HG02642 (cell line): ENCODE data around the gene GET4.

Experiments used
- ATAC-seq: cut with Tn5 transposase; IDR thresholded peaks from one replicate; pipeline ENCODE4 v1.9.1; 2021; ENCODE audit warnings: mild to moderate bottlenecking; ENCODE audit not compliant: unreplicated experiment, poor library complexity

GET4 gene

DNA sequence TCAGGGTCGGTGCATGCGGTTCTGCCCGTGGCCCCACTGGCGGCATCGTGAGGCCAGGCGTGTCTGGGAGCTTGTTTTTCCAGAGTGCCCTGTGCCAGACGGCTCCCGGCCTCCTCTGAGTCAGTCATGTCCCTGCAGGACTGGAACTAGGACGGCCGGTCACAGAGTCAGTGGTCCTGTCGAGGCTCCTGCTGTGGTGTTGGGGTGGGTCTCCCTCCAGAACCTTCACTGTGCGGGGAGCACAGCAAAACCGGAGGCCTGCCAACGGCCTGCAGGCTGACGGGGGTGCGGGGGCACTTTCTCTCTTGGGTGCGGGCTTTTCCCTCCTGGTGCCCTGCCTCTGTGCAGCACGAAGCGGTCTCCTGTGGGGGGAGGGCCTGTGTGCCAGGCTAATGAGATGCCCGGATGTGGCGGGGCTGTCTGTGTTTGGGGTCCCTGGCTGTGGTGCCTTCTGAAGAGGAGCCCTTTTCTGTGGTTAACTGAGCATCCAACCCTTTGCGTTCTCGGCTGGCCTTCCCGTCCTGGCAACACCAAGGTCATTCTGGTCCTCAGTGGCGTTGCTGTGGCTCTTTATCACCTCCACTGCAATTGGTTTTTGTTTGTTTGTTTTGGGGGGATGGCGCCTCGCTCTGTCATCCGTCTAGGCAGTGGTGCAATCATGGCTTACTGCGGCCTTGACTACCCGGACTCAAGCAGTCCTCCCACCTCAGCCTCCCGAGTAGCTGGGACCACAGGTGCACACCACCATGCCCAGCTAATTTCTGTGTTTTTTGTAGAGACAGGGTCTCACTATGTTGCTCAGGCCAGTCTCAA is 8.0 kb downstream of the GET4 start:
- ATAC-seq = no peak

DNA sequence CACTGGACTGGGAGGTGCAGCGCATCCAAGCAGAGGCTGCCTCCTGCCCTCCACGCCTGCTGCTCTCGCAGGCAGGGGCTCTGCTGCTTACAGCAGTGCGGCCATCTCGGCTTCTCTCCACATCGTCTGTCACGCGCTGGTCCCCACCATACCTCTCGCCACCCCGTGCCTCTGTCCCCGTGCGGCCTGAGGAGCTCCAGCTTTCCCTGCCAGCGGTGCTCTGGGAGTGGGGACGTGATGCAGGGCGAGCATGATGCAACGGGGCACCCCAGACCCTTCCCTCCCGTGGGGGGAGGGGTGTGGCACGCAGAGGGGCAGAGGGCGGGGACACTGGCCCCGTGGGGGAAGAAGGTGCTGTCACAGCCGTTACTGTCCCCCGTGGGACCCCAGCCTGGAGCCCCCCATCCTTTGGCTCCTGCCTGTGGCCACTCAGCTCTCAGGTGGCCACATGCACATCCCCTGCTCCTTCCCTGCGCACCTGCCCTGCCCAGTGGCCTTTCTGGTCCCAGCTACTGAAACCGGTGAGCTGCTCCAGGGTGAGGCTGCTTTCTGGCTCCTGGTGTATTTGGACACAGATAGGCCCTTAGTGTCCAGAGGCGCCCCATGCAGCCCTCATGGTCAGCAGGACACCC is 9.0 kb downstream of the GET4 start:
- no peak for ATAC-seq

- ATAC-seq = no peak
These were observed 9.7 kb downstream of the GET4 start for GRCh38 chr7:885893-886625.

DNA sequence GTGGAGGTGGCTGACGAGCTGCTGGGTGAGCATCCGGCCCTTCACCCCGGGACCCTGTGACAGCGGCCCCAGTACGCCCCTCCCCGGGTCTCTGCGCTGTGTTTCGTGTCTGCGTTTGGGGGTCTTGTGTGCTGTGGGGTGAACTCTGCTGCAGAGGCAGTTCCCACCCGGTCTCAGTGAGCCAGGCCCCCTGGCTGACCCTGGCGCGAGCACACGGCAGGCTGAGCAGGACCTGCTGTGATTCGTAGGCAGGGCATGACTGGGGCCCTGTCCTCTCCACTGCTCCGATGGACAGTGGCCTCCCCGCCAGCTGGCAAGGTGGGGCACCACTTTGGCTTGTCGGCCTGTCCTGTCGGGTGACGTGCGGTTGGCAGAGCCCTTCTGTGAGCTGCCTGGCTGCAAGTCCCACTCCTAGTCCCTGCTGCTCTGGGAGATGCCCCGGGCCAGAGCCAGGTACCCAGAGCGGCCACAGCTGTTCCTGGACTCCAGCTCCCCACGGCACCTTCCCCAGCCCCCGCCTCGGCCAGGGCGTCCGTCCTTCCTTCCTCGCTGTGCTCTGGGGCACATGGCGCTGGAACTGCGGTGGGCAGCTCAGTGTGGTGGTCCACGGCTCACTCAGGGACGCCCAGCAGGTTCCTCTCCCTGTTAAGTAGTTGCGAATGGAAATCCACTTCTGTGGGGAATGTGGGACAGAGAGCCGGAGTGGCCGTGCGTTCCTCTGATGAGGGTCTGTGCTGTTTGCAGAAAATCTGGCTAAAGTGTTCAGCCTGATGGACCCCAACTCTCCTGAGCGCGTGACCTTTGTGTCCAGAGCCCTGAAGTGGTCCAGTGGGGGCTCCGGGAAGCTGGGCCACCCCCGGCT is 10.5 kb downstream of the GET4 start:
- ATAC-seq = no peak

GRCh38 chr7:887488-887820 is 11.1 kb downstream of the GET4 start:
- ATAC-seq = no peak

GRCh38 chr7:888081-889024 is 12.0 kb downstream of the GET4 start:
- no peak for ATAC-seq

GRCh38 chr7:889025-889390 is 12.7 kb downstream of the GET4 start:
- no peak for ATAC-seq

DNA sequence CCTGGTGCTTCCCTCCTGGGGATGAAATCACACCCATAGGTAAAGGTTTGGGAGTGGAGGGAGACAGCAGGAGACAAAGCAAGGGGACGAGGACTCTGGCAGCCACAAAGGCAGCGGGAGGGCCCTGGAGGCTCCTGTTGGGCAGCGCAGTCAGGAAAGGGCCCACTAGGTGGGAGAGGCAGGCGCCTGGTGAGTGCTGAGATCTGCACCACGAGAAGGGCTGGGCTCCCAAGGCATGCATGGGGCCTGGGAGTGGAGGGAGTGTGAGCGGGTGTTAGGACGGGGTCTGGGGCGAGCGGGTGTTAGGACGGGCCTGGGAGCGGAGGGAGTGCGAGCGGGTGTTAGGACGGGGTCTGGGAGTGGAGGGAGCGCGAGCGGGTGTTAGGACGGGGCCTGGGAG is 13.0 kb downstream of the GET4 start:
- no peak for ATAC-seq

GRCh38 chr7:890868-891267 is 14.5 kb downstream of the GET4 start:
- no peak for ATAC-seq

DNA sequence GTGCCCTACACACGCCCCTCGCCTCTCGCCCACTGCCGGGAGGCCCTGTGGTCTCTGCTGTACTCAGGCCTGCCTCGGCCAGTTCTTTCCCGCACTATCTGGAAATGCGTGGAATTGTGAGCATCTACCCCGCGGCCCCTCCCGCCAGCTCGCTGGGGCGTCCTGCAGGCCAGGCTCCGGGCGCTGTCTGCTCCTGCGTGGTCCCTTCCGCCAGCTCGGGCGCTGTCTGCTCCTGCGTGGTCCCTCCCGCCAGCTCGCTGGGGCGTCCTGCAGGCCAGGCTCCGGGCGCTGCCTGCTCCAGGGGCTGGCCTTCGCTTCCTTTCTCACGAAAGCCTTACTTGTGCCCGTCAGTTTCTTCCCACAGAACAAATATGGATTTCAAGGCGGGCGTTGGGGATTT is 14.9 kb downstream of the GET4 start:
- ATAC-seq = no peak

- ATAC-seq = no peak
These were observed 15.5 kb downstream of the GET4 start for GRCh38 chr7:891805-892204.

GRCh38 chr7:892648-893593 is 16.6 kb downstream of the GET4 start:
- ATAC-seq = no peak

- no peak for ATAC-seq
These were observed 17.3 kb downstream of the GET4 start for GRCh38 chr7:893686-894085.

GRCh38 chr7:894164-894867 is 18.0 kb downstream of the GET4 start:
- no peak for ATAC-seq

DNA sequence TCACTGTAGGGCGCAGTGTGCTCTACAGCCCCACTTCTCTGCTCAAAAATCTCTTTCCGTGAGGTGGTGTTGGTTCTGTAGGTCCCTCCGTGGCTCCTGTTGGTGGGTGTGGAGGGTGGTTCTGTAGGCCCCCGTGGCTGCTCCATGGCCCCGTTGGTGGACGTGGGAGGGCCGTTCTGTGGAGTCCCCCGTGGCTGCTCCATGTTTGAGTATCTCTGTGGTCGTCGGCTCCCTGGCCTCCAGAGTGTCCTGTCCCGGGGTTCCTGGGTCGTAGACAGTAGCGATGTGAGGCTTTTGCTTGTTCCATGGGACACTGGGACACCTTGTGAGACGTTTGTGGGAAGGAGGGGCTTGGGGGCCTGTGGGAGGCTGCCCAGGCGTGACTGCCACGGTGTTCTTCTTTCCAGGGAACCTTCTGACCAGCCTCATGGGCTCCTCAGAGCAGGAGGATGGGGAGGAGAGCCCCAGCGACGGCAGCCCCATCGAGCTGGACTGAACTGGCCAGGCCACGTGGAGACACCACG is 18.6 kb downstream of the GET4 start:
- no peak for ATAC-seq

DNA sequence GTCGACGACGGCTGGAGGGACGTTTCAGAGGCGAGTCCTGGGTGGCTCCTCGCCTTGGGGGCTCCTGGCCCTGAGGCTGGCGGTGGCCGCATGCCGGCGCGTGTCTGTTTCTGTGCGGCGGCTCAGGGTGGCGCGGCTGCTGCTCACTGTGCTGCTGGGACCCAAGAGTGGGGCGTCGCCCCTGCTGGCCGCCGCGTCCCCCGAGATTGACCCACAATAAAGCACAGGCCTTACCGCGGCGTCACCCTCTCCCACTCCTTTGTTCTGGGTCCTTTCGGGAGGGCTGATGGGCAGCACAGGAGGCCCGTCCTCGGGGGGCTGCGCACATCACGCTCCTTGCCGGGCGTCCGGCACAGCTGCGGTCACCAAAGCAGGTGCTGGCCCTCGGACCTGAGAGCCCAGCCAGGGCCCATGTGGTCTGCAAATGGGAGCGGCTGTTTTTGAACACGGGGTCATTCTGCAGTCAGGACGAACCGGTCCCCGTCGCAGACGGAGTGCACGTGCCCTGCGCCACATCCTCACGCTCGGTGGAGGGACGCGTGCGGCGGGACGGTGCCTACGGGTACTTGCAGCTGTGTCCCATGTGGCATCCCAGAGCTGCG is 19.2 kb downstream of the GET4 start:
- ATAC-seq = no peak

DNA sequence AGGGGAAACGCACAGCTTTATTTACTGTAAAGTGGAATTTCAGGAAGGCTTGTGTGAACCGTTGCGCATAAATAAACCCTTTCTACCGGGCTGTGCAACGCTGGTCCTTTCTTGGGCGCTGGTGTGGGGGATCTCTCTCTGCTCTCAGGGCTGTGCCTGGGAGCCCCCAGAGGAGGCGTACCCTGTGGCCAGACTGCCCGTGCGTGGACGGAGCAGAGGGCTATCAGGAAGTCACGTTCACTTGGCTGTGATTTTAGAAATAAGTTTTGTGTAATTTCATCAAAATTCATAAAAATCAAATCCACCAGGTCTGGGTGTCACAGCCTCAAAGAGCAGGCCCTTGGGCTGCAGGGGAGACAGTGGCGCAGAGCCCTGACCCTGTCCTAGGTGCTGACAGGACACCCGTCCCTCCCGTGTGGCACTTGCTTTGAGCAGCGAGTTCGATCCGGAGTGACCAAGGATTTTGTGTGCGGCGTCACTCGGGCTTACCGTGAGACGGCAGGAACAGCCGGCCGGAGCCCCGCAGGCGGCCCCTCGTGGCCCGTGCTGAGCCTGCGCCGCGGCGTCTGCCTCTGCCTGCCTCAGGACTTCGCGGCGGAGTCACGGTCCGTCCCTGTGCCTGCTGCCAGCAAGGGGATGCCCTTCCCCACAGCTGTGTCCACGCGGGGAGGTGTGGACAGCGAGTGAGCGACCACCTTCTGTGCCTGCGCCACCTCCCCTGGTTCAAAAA is 20.2 kb downstream of the GET4 start:
- ATAC-seq = no peak
